Erythroblast (primary cell): ENCODE data around the gene KCNH1.

Experiments
- GATA1 ChIP-seq: IDR thresholded peaks from 2 replicates; pipeline ENCODE4 v1.6.1; 2011; ENCODE audit warnings: low read depth, mild to moderate bottlenecking, control low read depth, low read length, moderate library complexity
- POLR2A ChIP-seq: IDR thresholded peaks from 2 replicates; pipeline ENCODE4 v1.6.1; 2011; ENCODE audit warnings: mild to moderate bottlenecking, low read length

GRCh38 chr1:210855440-210855839 is 278.5 kb downstream of the KCNH1 start:
- TF ChIP-seq POLR2A (no peak), GATA1 (no peak)
